Activated CD4-positive, alpha-beta T cell treated with anti-CD3 and anti-CD28 coated beads, Interleukin-2, amount 50 U/mL, for 16 hours (primary cell): ENCODE data around the gene RINL.
"Not testable (repeated sequence)": the region's sequence is repeated elsewhere in the genome, so short reads cannot be mapped to it uniquely, and the experiment has no call there.

Experiments used
- DNase-seq: peaks from one replicate; pipeline ENCODE4 v3.0.0-alpha.2; 2020

The RINL gene

GRCh38 chr19:38831142-38831605 lies 46.9 kb downstream of the RINL start:
- DNase-seq = peak; percentile 35

DNA sequence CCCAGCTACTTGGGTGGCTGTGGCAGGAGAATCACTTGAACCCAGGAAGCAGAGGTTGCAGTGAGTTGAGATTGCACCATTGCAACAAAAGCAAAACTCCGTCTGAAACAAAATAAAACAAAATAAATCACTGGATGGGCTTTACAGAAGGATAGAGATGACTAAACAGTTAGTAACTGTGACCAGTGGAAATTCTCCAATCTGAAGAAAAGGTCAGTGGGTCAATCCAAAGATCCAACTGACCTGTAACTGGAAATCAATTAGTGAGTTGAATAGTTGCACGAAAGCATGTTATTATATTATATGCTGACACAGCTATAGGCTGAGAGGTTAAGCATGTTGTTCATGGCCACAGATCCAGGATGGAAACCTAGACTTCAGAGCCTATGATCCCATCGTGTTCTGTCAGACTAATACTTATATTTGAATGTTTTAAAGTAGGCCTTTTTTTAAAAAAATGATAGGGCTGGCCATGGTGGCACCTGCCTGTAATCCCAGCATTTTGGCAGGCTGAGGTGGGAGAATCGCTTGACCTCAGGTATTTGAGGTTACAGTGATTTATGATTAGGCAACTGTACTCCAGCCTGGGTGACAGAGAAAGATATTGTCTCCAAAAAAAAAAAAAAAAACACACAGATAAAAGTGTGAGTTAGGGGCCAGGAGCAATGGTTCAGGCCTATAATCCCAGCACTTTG lies 47.9 kb downstream of the RINL start:
- no peak for DNase-seq

DNA sequence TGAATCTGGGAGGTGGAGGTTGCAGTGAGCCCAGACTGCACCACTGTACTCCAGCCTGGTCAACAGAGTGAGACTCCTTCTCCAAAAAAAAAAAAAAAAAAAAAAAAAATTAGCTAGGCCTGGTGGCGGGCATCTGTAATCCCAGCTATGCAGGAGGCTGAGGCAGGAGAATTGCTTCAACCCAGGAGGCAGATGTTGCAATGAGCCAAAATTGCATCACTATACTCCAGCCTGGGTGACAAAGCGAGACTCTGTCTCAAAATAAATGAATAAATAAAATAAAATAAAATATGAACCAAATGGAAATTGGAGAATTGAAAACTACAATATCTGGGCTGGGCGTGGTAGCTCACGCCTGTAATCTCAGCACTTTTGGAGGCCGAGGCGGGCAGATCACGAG lies 48.9 kb downstream of the RINL start:
- not testable (repeated sequence) for DNase-seq

- no peak for DNase-seq
These were observed 51.1 kb downstream of the RINL start for GRCh38 chr19:38826856-38827551.

DNA sequence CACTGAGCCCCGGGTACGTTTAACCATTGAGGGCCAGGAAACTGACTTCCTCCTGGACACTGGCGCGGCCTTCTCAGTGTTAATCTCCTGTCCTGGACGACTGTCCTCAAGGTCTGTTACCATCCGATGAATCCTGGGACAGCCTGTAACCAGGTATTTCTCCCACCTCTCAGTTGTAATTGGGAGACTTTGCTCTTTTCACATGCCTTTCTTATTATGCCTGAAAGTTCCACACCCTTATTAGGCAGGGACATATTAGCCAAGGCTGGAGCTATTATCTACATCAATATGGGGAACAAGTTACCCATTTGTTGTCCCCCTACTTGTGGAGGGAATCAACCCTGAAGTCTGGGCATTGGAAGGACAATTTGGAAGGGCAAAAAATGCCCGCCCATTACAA lies 52.1 kb downstream of the RINL start:
- not testable (repeated sequence) for DNase-seq

- not testable (repeated sequence) for DNase-seq
These were observed 56.7 kb downstream of the RINL start for GRCh38 chr19:38821230-38821825.

DNA sequence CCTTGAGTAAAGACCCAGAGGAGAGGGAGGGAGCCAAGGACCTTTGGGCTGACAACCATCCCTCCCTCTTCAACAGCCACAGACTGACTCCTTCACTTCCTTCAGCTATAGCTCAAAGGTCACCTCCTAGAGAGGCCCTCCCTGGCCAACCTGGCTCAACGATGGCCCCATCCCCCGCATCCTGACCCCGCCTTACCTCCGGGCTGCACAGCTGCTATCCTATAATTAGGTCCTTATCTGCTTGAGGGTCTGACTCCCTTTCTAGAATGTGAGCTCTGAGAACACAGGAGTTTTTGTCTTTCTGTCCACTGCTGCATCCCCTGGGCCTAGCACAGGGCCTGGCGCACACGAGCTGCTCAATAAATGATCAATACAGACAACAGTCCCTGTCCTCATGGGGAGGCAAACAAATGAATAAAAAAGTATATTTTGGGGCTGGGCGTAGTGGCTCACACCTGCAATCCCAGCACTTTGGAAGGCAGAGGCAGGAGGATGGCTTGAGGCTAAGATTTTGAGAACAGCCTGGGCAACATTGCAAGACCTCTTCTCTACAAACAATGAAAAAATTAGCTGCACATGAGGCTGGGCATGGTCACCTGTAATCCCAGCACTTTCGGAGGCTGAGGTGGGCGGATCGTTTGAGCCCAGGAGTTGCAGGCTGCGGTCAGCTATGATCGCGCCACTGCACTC lies 58.7 kb downstream of the RINL start:
- DNase-seq = no peak
